Measurements from ENCODE around the gene CNTNAP1. TPM values are rescaled to one million over a fixed set of nuclear protein-coding genes. Genes with fewer than 3 reads are reported as not detected.

Gene CNTNAP1
- total and polyA plus RNA-seq, 9 of the 15 experiments (the other 6 are each of a cell fraction or from before 2014, with no cell fraction given), result 0.10 to 1.8 (median 0.62) TPM

DNA sequence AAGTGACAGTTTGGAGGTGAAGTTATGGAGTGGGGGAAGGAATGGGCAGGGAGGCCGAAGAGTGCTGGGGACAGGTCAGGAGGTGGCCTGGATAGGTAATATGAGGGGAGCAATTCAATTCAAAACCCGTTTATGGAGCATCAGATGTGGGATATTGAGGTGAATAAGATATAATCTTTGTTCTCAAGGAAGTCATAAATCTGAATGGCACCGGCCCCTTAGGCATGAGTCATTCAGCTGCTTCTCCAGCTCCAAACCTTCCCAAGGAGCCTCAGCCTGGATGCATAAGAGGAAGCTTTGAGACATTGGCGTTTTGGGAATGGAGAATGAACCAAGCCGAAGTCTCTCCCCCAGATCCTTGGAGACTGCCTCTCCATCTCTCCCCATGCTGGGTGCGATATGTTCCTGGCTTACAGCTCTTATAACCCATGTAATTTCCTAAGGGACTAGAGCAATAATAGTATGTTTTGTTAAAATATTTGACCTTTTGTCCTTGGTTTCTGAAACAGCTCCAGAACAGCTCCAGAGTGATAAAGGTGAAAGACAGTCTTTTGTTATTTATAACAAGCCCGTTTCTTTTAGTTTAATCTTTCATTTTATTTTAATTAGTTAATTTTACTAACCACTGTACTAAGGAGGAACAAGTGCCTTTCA lies 21.5 kb upstream of the CNTNAP1 start (continued):
- TF ChIP-seq AFF4 (CRISPR knock-in tag; IDR thresholded peaks at IDR 0.05), result no peak
- TF ChIP-seq FOS (IDR thresholded peaks at IDR 0.05; ENCODE audit: extremely low read depth, insufficient read length), result peak; percentile 64
- 0 out of 2 replicates have a peak, but pooled peaks have one; percentile 17 for TF ChIP-seq ETV1 (tag; conservative IDR thresholded peaks at IDR 0.05; ENCODE audit: low read depth)
- TF ChIP-seq, protein P1, sequence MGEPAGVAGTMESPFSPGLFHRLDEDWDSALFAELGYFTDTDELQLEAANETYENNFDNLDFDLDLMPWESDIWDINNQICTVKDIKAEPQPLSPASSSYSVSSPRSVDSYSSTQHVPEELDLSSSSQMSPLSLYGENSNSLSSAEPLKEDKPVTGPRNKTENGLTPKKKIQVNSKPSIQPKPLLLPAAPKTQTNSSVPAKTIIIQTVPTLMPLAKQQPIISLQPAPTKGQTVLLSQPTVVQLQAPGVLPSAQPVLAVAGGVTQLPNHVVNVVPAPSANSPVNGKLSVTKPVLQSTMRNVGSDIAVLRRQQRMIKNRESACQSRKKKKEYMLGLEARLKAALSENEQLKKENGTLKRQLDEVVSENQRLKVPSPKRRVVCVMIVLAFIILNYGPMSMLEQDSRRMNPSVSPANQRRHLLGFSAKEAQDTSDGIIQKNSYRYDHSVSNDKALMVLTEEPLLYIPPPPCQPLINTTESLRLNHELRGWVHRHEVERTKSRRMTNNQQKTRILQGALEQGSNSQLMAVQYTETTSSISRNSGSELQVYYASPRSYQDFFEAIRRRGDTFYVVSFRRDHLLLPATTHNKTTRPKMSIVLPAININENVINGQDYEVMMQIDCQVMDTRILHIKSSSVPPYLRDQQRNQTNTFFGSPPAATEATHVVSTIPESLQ (CRISPR knock-in tag; IDR thresholded peaks at IDR 0.05), result no peak
- TF ChIP-seq ARNT (IDR thresholded peaks at IDR 0.05), result peak in 1 of 2 experiments; percentile 60; a peak in 1 of 4 replicates
- TF ChIP-seq LEF1 (IDR thresholded peaks at IDR 0.05), result peak; percentile 64; the same call in 1 of the 2 replicates
- peak; percentile 60; the same call in 1 of the 2 replicates for TF ChIP-seq ZNF175 (CRISPR knock-in tag; IDR thresholded peaks at IDR 0.05; ENCODE audit: low read depth)
- TF ChIP-seq ZNF699 (CRISPR knock-in tag; IDR thresholded peaks at IDR 0.05; ENCODE audit: insufficient replicate concordance), result no peak
- TF ChIP-seq NFIX (CRISPR knock-in tag; IDR thresholded peaks at IDR 0.05; ENCODE audit: low read depth), result no peak
- TF ChIP-seq JUND (IDR thresholded peaks at IDR 0.05; ENCODE audit: borderline replicate concordance, low read depth, low read length), result peak; percentile 96
- TF ChIP-seq JUND (tag; IDR thresholded peaks at IDR 0.05; ENCODE audit: borderline replicate concordance, low read depth, low read length), result peak; percentile 94; the same call in 2 of the 3 replicates
- peak; percentile 43 for TF ChIP-seq EP300 (IDR thresholded peaks at IDR 0.05; ENCODE audit: low read length)
- no peak for TF ChIP-seq HDAC8 (tag; IDR thresholded peaks at IDR 0.05)
- peak; percentile 72 for TF ChIP-seq ATF7 (IDR thresholded peaks at IDR 0.05)
- TF ChIP-seq ZNF212 (CRISPR knock-in tag; IDR thresholded peaks at IDR 0.05), result no peak
- peak; percentile 59 for TF ChIP-seq PBX2 (CRISPR knock-in tag; IDR thresholded peaks at IDR 0.05; ENCODE audit: low read depth)
- peak; percentile 91 for TF ChIP-seq PBX2 (tag; conservative IDR thresholded peaks at IDR 0.05; ENCODE audit: low read depth)
- TF ChIP-seq, protein P2, sequence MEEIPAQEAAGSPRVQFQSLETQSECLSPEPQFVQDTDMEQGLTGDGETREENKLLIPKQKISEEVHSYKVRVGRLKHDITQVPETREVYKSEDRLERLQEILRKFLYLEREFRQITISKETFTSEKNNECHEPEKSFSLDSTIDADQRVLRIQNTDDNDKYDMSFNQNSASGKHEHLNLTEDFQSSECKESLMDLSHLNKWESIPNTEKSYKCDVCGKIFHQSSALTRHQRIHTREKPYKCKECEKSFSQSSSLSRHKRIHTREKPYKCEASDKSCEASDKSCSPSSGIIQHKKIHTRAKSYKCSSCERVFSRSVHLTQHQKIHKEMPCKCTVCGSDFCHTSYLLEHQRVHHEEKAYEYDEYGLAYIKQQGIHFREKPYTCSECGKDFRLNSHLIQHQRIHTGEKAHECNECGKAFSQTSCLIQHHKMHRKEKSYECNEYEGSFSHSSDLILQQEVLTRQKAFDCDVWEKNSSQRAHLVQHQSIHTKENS (CRISPR knock-in tag; IDR thresholded peaks at IDR 0.05), result no peak

Measured in K562 (cell line).